Epidermal melanocyte (primary cell): Measurements from ENCODE around the gene PTPN3.

Source experiments
- DNase-seq: peaks from one replicate; pipeline ENCODE4 v3.0.0; 2011; ENCODE audit warnings: low spot score; ENCODE audit not compliant: insufficient read length

The PTPN3 gene

DNA sequence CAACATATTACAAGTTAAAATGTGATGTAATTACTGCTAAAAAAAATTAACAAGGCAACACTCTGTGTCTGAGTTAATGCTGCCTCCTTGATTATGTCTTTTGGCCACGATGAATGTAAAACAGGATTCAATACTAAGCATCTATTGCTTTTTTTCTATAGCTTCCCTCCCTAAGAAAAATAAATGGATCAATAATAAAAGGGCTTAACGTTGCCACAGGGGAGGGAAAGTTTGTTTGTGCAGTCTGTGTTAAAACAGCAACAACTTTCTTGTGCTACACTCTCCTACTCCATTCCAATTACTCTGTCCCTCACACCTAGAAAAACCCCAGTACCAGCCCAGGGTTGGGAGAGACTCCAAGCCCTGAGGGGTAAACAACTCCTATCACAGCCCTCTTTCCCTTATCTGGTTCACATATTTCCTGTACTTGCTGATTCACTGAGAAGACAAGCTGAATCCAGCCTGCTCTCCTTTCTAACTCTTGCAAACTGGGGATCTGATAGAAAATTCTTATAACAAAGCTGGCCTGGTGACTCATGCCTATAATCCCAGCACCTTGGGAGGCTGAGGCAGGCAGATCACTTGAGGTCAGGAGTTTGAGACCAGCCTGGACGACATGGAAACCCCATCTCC, 44.8 kb downstream of the PTPN3 start:
- no peak for DNase-seq

DNA sequence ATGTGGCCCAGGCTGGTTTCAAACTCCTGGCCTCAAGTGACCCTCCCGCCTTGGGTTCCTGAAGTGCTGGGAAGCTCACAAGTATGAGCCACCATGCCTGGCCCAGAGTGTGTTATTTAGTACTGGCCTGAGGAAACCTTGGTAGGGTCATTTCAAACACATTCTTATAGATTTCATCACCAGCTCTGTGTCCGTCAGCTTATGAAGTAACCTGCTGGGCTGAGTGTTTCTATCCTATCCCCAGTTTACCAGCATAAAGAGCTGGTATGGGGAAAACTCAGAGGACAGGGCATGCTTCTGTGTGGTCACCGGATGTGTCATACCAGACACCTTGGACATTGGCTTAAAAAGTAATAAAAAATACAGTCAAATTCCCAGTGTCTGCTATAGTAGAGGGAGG, 45.3 kb downstream of the PTPN3 start:
- DNase-seq, result no peak

DNA sequence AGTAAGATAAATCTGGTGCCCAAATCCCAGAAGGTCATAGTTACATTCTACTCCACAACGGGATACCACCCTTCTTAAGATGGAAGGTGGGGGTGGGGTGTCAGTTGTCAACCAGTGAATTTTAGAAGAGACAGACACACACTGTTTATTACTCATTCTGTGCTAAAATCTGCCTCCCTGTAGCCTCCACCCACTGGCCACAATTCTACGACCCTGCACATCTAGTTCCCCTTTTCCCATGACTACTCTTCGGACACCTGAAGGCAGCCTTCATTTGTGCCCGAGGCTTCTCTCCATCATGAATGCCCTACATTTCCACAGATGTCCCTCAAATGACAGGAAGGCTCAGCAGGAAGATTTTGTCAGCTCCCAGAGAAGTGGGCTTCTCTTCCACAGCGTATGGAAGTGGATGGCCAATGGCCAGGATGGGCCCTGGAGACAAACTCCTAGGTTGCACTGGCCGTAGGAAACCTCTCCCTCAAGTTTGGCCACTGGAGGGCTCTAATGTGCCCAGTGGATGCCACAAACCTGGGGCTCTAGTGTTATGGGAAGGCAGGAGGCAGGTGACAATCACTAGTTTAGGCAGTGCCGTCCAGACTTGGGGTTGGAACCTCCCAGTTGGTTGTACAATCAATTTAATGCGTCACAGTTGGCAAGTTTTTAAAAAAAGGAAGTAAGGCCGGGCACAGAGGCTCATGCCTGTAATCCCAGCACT, 46.6 kb downstream of the PTPN3 start:
- no peak for DNase-seq

DNA sequence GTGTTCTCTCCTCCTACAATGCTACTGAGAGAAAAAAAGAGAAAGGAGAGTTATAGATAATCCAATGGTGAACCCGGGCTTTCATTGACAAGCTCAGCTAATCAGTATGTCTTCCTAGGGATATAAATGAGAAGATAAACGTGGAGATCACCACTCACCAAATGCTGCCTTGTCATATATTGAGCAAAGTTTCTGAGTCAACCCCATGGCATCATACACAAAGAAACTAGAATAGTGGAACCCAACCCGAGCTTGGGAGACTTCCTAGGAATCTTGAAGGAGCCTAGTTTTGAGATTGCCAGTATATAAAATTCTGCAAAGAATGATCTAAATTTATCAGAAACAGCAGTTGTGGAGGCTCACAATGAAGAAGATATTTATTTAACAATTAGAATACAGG, 47.8 kb downstream of the PTPN3 start:
- DNase-seq, result no peak

DNA sequence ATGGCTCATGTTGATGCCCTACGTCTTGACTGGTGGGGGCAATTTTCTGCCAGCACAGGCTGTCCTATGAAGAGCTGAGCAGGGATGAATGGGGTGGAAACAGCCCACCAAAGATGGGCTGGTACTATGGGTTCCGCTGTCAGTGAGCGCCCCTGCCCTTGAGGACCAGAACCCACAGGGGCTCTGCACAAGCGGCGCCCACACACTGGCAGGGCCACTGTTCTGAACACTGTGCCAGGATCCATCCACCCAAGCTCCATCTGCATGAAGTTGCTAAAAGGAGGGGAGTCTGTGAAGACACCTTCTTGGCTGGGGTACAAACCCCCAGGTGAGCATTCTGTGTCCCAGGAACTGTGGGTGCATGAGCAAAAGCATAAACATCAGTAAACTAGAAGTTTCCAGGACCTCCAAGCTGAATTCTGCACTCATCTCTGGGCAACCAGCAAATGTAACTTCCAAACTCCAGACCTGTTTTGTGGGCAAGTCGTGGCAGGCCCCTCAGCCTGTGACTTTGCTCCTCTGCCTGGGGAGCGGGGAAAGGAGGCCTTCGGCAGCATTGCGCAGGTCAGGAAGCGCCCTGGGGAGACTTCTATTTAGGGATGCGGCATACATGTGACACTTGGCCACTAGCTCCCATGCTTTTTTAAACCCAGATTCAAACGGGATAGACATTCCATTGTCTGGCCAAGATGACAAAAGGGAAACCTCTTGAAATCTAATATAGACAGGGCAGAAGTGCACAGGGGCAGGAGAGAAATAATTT, 48.9 kb downstream of the PTPN3 start:
- no peak for DNase-seq

DNA sequence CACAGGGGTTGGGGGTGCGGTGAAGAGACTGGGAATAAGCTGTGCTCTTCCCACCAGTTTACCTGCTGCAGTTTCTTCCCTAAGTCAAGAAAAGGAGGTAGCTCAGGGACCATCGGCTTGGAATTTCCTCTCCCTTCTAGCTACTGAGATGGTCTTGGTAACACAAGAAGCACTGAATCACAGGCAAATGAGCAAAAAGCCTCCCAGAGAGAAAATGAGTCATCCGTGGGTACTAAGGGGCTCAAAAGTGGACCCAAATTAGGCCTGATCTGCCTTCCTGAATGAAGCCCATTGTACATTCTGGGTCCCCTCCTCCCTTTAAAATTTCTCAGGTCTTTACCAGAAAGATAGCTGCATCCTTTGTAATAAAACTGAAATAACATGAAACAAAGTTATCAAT, 49.9 kb downstream of the PTPN3 start:
- no peak for DNase-seq

DNA sequence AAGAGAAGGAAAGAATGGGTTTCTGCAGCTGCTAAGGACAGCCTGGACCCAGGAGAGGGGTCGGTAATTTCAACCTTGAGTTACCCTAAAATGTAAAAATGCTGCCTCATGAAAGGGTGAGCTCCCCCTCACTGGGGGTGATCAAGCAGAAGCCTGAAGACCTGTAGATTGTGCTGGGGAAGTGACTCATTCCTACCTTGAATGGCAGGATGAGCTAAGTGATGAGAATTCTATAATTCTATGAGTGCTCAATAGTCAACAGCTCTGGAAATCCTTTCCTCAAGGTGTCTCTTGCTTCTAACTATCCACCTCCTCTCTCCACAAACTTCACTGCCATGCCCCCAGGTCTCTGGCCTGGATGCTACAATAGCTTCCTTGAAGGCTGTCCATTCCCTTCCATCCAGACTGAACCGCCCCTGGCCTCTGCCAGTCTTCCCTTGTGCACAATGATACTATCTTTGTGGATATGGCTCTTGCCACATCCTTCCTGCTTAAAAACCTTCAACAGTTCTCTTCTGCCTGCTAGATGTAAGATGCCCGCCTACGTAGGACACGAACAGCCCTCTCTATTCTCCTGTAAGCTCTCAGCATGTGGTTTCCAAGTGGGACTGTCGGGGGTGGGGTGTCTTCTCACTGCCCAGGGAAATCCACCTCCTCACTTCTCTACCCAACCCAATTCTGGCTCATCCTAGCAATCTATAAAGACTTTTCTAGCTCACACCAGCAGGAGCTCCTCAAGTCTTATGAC, 50.6 kb downstream of the PTPN3 start:
- DNase-seq, result no peak

DNA sequence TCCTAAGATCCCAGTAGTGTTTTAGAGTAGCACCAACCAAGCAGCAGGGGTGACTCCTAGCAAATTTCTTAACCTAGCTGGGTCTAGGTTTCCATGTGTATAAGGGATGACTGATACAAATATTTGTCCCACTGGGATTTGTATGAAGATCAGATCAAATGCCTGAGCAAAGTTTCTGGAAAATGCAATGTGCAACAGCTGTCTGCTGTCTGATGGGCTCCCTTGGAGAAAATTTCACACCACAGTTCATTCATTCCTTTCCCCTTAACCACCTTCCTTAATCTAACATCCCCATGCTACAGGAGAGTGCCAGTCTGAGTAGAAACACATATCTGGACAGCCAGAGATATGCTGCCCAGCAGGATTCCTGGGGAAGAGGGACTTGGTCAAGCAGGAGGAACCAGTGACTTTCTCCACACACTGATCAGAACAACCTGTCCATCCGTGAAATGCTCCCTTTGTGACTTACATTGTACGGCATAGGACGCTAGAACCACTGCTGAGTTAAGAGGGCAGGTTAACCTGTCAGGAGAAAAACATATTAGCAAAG, 53.3 kb downstream of the PTPN3 start:
- DNase-seq, result no peak

DNA sequence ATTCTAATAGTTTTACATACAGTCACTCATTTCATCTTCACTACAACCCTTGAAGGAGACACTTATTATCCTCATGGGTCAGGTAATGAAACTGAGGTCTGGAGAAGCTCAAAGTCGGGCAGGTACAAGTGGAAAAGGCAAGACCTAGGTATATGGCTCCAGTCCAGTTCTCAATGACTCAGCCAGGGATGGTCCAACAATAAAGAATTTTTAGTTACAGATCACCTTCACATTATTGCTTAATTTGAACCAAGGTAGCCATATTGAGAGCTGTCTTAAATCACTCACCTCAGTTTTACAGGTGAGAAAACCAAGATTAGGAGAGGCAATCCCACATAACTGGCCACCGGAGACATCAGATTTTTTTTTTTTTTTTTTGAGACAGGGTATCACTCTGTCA, 55.4 kb downstream of the PTPN3 start:
- no peak for DNase-seq

DNA sequence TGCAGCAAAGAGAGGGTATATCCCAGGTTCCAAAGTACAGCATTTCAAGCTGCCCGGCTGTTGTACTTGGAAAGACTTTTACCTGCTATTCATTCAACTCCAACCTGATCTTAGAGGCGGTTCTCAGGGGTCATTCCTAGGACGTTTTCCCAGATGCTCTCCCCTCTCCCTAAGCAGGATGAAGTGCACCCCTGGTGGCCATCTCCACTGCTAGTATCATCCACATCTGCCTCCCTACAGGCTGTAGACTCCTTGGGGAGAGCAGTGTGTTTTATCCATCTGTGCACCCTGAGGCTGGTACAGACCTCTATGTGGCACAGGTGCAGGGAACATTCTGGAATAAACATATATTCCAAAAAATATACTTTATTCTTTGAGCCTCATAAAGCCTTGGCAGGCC, 56.8 kb downstream of the PTPN3 start:
- DNase-seq, result no peak

DNA sequence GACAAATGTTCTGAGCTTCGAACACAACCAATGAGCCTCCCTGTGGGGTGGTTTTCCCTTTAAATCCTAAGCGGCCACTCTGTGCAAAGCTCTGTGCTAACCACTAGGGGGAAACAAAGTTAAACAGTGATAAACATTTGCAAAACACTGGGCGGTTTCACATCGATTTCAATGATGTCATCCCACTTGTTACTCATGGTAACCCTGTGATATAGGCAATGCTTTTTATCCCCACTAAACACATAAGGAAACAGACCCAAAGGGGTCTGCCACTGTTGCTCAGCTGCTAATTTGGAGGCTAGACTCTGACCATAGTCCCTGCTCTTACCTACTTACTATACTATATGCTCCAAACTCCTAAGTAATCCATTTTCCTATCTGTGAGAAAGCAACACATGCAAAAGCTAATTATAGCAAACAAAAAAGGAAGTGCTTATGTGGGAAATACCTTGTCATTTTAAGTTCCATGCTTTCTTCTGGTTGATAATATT, 57.3 kb downstream of the PTPN3 start:
- DNase-seq, result peak; percentile 88

DNA sequence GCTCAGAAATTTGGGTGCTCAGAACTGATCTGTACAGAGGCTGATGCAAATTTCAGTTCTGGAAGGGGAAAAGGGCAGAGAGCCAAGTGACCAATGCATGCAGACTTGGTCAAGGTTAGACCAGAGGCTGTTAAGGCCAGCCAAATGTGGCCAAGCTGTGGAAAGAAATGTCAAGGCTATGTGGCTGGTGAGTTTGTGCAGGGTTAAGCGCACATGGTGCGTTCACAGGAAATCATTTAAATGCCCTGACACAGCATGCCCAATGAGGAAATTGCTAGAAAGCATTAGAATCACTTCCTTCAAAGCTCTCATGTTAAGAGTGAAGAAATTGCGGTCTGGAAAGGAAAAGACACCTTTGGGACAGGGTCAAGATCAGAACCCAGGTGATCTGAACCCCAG, 58.0 kb downstream of the PTPN3 start:
- DNase-seq, result no peak

DNA sequence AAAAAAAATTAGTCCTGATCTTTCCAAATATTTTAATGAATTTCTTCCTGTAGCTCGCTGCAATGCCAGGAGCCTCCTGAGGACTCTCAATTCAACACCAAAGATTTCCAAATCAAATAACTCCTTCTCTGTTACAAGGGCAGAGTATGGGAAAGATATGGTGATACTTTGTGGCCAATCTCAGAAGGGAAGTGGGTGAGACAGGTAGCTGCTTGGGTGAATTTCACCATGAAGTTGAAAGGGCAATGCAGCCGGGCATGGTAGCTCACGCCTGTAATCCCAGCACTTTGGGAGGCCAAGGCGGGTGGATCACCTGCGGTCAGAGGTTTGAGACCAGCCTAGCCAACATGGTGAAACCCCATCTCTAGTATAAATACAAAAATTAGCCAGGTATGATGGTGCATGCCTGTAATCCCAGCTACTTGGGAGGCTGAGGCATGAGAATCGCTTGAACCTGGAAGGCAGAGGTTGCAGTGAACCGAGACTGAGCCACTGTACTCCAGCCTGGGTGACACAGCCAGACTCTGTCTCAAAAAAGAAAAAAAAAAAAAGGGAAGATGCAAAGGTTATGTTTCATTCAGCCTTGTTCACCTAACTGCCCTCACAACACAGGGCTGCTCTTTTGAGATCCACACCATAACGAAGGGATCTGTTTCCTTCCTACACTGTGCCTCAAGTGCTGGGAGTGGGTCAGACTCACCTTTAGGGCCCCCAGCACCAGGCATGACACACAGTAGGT, 58.6 kb downstream of the PTPN3 start:
- DNase-seq, result no peak

DNA sequence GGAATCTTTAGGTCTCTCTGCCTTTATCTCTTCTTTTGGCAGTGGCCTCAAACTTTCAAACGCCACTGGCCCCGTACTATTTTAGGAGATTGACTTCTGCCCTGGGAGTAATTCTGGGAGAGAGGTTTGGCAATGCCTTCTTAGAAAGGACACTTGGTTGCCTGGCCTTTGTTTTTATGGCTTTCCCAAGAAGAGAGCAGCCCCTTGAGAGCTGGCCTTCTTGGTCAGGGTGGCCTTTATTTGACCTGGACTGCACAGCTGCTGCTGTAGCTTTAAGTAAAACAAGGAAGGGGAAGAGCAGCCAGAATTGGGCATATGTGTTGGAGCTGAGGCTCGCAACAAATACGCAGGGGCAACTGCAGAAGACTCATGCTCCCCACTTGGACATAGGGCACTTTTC, 60.8 kb downstream of the PTPN3 start:
- DNase-seq, result no peak

DNA sequence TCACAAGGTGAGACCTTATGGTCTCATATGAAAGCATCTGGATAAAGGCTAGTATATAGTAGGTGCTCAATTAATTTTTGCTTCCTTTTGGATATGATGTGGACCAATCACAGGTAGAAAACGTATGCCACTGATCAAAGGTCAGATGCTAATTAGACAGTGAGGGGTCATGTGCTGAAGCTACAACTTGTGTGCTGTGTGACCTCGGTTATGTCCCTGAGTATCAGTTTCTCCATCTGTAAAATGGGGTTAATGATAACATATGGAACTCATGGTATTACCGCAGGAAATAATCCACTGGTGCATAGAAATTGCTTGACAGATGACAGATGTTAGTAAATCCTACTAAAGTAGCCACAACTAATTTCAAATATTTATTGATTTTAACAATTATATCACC, 62.0 kb downstream of the PTPN3 start:
- no peak for DNase-seq

DNA sequence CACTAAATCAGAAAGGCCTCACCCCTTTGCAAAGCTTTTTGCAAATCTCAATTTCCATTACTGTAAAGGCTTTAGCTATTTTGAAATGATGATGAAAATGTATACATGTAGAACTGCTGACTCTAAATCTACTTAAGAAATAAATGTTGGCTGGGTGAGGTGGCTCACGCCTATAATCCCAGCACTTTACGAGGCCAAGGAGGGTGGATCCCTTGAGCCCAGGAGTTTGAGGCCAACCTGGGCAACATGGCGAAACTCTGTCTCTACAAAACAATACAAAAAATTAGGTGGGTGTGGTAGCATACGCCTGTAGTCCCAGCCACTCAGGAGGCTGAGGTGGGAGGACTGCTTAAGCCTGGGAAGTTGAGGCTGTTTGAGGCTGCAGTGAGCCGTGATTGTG, 64.6 kb downstream of the PTPN3 start:
- no peak for DNase-seq

DNA sequence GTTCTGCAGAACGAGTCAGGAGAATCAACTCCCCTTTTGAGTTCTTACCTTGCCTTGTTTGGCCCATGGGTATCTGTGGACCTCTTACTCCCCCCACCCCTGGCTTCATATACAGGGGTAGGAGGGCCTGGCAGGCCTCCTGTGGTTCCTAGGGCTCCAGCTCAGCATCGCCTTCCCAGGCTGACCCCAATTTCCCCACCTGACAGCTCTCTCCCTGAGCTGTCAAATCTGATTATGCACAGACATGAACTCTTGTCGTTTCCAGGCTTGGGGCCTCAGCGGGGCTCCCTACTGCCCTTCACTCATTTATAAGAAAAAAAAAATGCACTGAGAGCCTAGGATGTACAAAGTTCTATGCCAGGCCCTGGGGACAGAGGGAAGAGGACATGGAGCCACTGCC, 67.9 kb downstream of the PTPN3 start:
- DNase-seq, result no peak

DNA sequence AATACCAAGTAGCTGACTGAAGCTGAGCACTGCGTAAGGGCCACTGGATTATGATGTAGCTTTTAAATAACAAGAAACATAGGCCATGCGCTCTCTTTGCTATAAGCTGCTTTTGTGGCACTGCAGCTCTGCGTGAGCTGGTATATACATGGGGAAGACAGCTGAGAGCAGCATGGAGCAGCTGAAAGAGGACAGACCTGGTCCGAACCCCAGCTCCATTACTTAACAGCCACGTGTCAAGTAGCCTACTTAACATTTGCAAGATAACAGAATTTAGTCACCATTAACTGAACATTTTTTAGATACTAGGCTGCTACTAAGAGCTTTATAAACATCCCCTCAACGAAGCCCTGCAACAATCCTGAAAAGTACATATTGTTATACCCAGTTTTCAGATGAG, 69.3 kb downstream of the PTPN3 start:
- no peak for DNase-seq

DNA sequence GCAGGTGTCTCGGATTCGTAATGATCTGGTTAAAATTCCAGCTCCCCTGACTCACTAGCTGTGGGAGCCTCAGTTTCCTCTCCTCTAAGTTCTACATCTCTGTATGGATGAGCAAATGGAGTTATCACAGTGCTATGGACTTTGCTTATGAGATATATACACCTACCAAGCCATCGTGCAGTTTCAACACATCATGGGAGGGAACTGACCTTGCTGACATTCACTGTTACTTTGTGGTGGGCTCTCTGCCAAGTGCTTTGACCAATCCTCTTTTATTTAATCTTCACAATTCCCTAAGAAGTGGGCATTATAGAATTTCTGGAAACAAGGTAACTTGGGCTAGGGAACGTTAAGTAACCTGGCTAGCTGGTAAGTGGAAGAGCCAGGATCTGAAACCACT, 70.2 kb downstream of the PTPN3 start:
- DNase-seq, result no peak

DNA sequence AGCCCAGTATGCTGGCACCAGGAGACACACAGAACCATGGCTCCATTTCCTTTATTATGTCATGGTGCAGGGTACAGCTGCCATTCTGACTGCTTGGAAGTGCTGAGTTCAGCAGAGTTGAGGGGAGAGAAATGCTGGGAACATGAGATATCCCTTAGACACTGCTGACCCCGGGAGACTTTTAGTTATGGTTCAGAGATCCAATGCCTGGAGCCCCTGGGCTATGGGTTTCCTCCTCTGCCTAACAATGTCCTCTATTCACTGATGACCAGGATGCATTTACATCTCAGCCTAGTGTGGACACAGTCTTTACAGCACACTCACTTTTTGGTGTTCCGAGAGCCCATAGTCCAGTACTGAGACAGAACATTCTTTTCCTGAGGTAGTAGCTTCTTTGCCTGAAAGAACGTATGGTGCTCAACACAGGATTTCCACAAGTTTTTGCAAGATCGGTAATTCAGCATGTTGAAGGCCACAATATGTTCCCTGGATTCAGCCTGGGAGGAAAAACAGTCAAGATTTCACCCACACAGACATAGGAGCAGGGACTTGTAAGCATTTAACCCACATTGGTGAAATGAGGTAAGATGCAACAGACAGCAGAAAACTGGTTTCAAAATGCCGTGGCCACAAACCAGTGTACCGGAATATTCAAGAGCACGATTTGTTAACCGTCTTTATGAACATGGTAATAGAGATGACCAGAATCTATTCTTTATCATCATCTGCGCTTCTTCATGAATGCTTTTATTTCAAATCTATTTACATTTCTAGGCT, 71.3 kb downstream of the PTPN3 start:
- DNase-seq, result peak; percentile 74
